GM21423 (cell line): ENCODE results near the gene RPL13.
"Not testable (repeated sequence)": the region's sequence is repeated elsewhere in the genome, so short reads cannot be mapped to it uniquely, and the experiment has no call there.

Source experiments
- ATAC-seq: cut with Tn5 transposase; IDR thresholded peaks from one replicate; pipeline ENCODE4 v1.9.1; 2021; ENCODE audit warnings: mild to moderate bottlenecking, moderate library complexity; ENCODE audit not compliant: unreplicated experiment

RPL13 gene

GRCh38 chr16:89562939-89563338, 2.5 kb downstream of the RPL13 start:
- ATAC-seq: no peak

- no peak for ATAC-seq
Observed at GRCh38 chr16:89563639-89564392, 3.3 kb downstream of the RPL13 start.

GRCh38 chr16:89564476-89565255, 4.2 kb downstream of the RPL13 start:
- no peak for ATAC-seq

- ATAC-seq: no peak
Observed at GRCh38 chr16:89565256-89565505, 4.7 kb downstream of the RPL13 start.

GRCh38 chr16:89565506-89566372, 5.3 kb downstream of the RPL13 start:
- ATAC-seq: no peak

GRCh38 chr16:89567656-89568594, 7.4 kb downstream of the RPL13 start:
- ATAC-seq: no peak

GRCh38 chr16:89569506-89570341, 9.2 kb downstream of the RPL13 start:
- no peak for ATAC-seq

GRCh38 chr16:89570342-89570923, 10.0 kb downstream of the RPL13 start:
- no peak for ATAC-seq

GRCh38 chr16:89570983-89571598, 10.6 kb downstream of the RPL13 start:
- ATAC-seq: not testable (repeated sequence)

GRCh38 chr16:89571636-89572035, 11.2 kb downstream of the RPL13 start:
- ATAC-seq: no peak

- no peak for ATAC-seq
Observed at GRCh38 chr16:89572073-89572484, 11.6 kb downstream of the RPL13 start.

GRCh38 chr16:89572485-89573205, 12.2 kb downstream of the RPL13 start:
- ATAC-seq: no peak

GRCh38 chr16:89573826-89574680, 13.6 kb downstream of the RPL13 start:
- no peak for ATAC-seq

GRCh38 chr16:89574681-89575246, 14.3 kb downstream of the RPL13 start:
- peak; percentile 41 for ATAC-seq

- no peak for ATAC-seq
Observed at GRCh38 chr16:89575247-89576152, 15.0 kb downstream of the RPL13 start, which contains the start of gene CPNE7. Gene CPNE7, plus strand, starts transcription at chr16:89575758. Its CDS starts 140 bp downstream, at chr16:89575898.
